ENCODE results near the gene AGMAT. TPM values are rescaled to one million over a fixed set of nuclear protein-coding genes. Genes with fewer than 3 reads are reported as not detected.

AGMAT gene
- total and polyA plus RNA-seq, 7 donors, result 2.6 to 12.6 (median 3.6) TPM

GRCh38 chr1:15523104-15524020 lies 61.5 kb downstream of the AGMAT start:
- DNase-seq (no peak), ATAC-seq (no peak)
- 38 to 41% (median 40%) methylated on average over 18 of the region's 18 CpGs for WGBS, 3 donors
- intact Hi-C loops (cut with DNase I), result no loop called here
- Histone ChIP-seq H3K4me1 (peaks cover 26% of the 10 kb centered on the region), H3K4me3 (peak overlapping the region; percentile 87), H3K27ac (peak overlapping the region; percentile 91), H3K27me3 (ENCODE audit: insufficient read depth in 3 of 3, low read length in 2 of 3) (no peaks in the 10 kb centered on the region), H3K9me3 (no peaks in the 10 kb centered on the region), H3K36me3 (ENCODE audit: insufficient read depth in 1 of 2, low read depth in 1 of 2) (no peaks in the 10 kb centered on the region)
- TF ChIP-seq CTCF (IDR thresholded peaks at IDR 0.05), result no peak

GRCh38 chr1:15522551-15522950 lies 62.3 kb downstream of the AGMAT start:
- no peak for TF ChIP-seq CTCF (IDR thresholded peaks at IDR 0.05)
- WGBS, 3 donors, result 93 to 96% (median 93%) methylated on average over 4 of the region's 4 CpGs
- no peaks in the 10 kb centered on the region for H3K9me3 ChIP-seq
- peaks cover 20% of the 10 kb centered on the region for H3K4me1 ChIP-seq
- peak overlapping the region; percentile 91 for H3K27ac ChIP-seq
- peaks cover 0 to 2% of the 10 kb centered on the region in 2 donors for H3K36me3 ChIP-seq (ENCODE audit: insufficient read depth in 1 of 2, low read depth in 1 of 2)
- H3K27me3 ChIP-seq (ENCODE audit: insufficient read depth in 3 of 3, low read length in 2 of 3), result no peaks in the 10 kb centered on the region
- DNase-seq, result no peak
- intact Hi-C loops (cut with DNase I), result no loop called here
- no peak for ATAC-seq
- no peak overlapping the region for H3K4me3 ChIP-seq

Other genes with a start within 250 kb of the AGMAT start
- gene EFHD2, start 175.2 kb downstream of the AGMAT start, total RNA-seq, result 1 to 10 TPM; 4.8 to 6.9 (median 6.5) TPM
- 1 to 10 TPM; 2.3 to 5.4 (median 4.3) TPM for gene EFHD2, start 175.2 kb downstream of the AGMAT start, polyA plus RNA-seq
- gene CTRC, start 146.6 kb downstream of the AGMAT start, total RNA-seq, result under 1 TPM in 1 of 4 donors, not detected in 3; 0.17 TPM
- gene CTRC, start 146.6 kb downstream of the AGMAT start, polyA plus RNA-seq, result under 1 TPM in 2 of 3 donors, not detected in 1; 0.08 to 0.68 TPM
- gene CELA2A, start 128.3 kb downstream of the AGMAT start, total RNA-seq, result 1 to 10 TPM in 1 of 4 donors, not detected in 3; 2.1 TPM
- gene CELA2A, start 128.3 kb downstream of the AGMAT start, polyA plus RNA-seq, result under 1 TPM in 1 of 3 donors, not detected in 2; 0.10 TPM
- gene CELA2B, start 108.9 kb downstream of the AGMAT start, total RNA-seq, result under 1 TPM in 1 of 4 donors, not detected in 3; 0.36 TPM
- not detected for gene CELA2B, start 108.9 kb downstream of the AGMAT start, polyA plus RNA-seq
- 1 to 10 TPM; 6.1 to 8.9 (median 7.4) TPM for gene CASP9, start 60.8 kb downstream of the AGMAT start, total RNA-seq
- gene CASP9, start 60.8 kb downstream of the AGMAT start, polyA plus RNA-seq, result 10 to 100 TPM in 1 of 3 donors, 1 to 10 TPM in 2; 5.3 to 10.5 (median 9.9) TPM
- 10 to 100 TPM; 17.2 to 29.9 (median 22.7) TPM for gene DNAJC16, start 58.2 kb downstream of the AGMAT start, total RNA-seq
- gene DNAJC16, start 58.2 kb downstream of the AGMAT start, polyA plus RNA-seq, result 10 to 100 TPM in 1 of 3 donors, 1 to 10 TPM in 2; 6.8 to 16.2 (median 6.8) TPM
- 10 to 100 TPM; 23.8 to 80.2 (median 39.5) TPM for gene DDI2, start 32.4 kb upstream of the AGMAT start, total RNA-seq
- gene DDI2, start 32.4 kb upstream of the AGMAT start, polyA plus RNA-seq, result 10 to 100 TPM in 2 of 3 donors, 1 to 10 TPM in 1; 4.8 to 35.4 (median 18.7) TPM
- gene PLEKHM2, start 99.3 kb upstream of the AGMAT start, total RNA-seq, result 100 to 1,000 TPM; 137 to 177 (median 156) TPM
- 100 to 1,000 TPM in 1 of 3 donors, 10 to 100 TPM in 2; 78.1 to 167 (median 86.8) TPM for gene PLEKHM2, start 99.3 kb upstream of the AGMAT start, polyA plus RNA-seq
- 10 to 100 TPM in 3 of 4 donors, 1 to 10 TPM in 1; 6.1 to 48.2 (median 37.2) TPM for gene SLC25A34, start 151.2 kb upstream of the AGMAT start, total RNA-seq
- 10 to 100 TPM in 1 of 3 donors, 1 to 10 TPM in 2; 1.3 to 10.1 (median 7.5) TPM for gene SLC25A34, start 151.2 kb upstream of the AGMAT start, polyA plus RNA-seq
- not detected for gene TMEM82, start 157.4 kb upstream of the AGMAT start, total RNA-seq
- gene TMEM82, start 157.4 kb upstream of the AGMAT start, polyA plus RNA-seq, result not detected
- 10 to 100 TPM in 1 of 4 donors, 1 to 10 TPM in 3; 2.5 to 11.3 (median 4.2) TPM for gene FBLIM1, start 173.7 kb upstream of the AGMAT start, total RNA-seq
- 1 to 10 TPM; 2.5 to 3.1 (median 2.5) TPM for gene FBLIM1, start 173.7 kb upstream of the AGMAT start, polyA plus RNA-seq
- 1 to 10 TPM in 3 of 4 donors, under 1 TPM in 1; 0.97 to 2.8 (median 2.2) TPM for gene UQCRHL, start 222.6 kb upstream of the AGMAT start, total RNA-seq
- gene UQCRHL, start 222.6 kb upstream of the AGMAT start, polyA plus RNA-seq, result 1 to 10 TPM; 2.9 to 7.1 (median 4.8) TPM

All from psoas muscle (tissue), 8 donors.